NCI-H460 (cell line): ENCODE measurements around the gene RAP2A. TPM values are rescaled to one million over a fixed set of nuclear protein-coding genes. Genes with fewer than 3 reads are reported as not detected.
A peak's percentile ranks its signal among the peaks of the same experiment; 100 is the strongest.

Experiments used
- DNase-seq: peaks from one replicate; pipeline ENCODE4 v3.0.0-alpha.2; 2016; ENCODE audit warnings: low read depth; ENCODE audit errors: extremely low read depth
- polyA plus RNA-seq: library from polyadenylated mRNA; depleted of rRNA; stranded (reverse); fragments of >200 nt; gene quantifications from 2 replicates; pipeline ENCODE4 v1.2.3, GENCODE V29; 2014; cell fraction: nucleus; rRNA removed
- total RNA-seq: library from RNA; depleted of rRNA; stranded (reverse); fragments of >200 nt; shearing (Covaris generic); gene quantifications from 2 replicates; pipeline ENCODE4 v1.2.3, GENCODE V29; 2014; rRNA removed

Gene RAP2A
- 15.8 and 17.5 TPM in 2 replicates for total RNA-seq
- polyA plus RNA-seq: 8.6 and 10.2 TPM in 2 replicates

GRCh38 chr13:97433727-97434396, at the start of gene RAP2A:
RAP2A (plus strand) TSS chr13:97434169; CDS start chr13:97434471, 302 bp downstream.
- peak; percentile 81 for DNase-seq

GRCh38 chr13:97384371-97384770, 49.6 kb upstream of the RAP2A start:
- DNase-seq: no peak

GRCh38 chr13:97385146-97385545, 48.8 kb upstream of the RAP2A start:
- DNase-seq: no peak

- DNase-seq: no peak
These were observed 48.1 kb upstream of the RAP2A start for GRCh38 chr13:97385854-97386253.

GRCh38 chr13:97386801-97387484, 47.0 kb upstream of the RAP2A start:
- DNase-seq: no peak

GRCh38 chr13:97387485-97387839, 46.5 kb upstream of the RAP2A start:
- DNase-seq: no peak

GRCh38 chr13:97387890-97388289, 46.1 kb upstream of the RAP2A start:
- DNase-seq: no peak

- DNase-seq: no peak
These were observed 45.6 kb upstream of the RAP2A start for GRCh38 chr13:97388373-97388772.

GRCh38 chr13:97390941-97391600, 42.9 kb upstream of the RAP2A start:
- no peak for DNase-seq

- DNase-seq: no peak
These were observed 41.9 kb upstream of the RAP2A start for GRCh38 chr13:97392020-97392419.

GRCh38 chr13:97394542-97394941, 39.4 kb upstream of the RAP2A start:
- no peak for DNase-seq

GRCh38 chr13:97395447-97396136, 38.4 kb upstream of the RAP2A start:
- peak; percentile 26 for DNase-seq

- DNase-seq: no peak
These were observed 36.7 kb upstream of the RAP2A start for GRCh38 chr13:97397267-97397666.

GRCh38 chr13:97401421-97401820, 32.5 kb upstream of the RAP2A start:
- no peak for DNase-seq

GRCh38 chr13:97403893-97404750, 29.8 kb upstream of the RAP2A start:
- no peak for DNase-seq

- no peak for DNase-seq
These were observed 26.4 kb upstream of the RAP2A start for GRCh38 chr13:97407540-97407939.

GRCh38 chr13:97408938-97409337, 25.0 kb upstream of the RAP2A start:
- no peak for DNase-seq

- DNase-seq: no peak
These were observed 22.0 kb upstream of the RAP2A start for GRCh38 chr13:97411984-97412383.

- DNase-seq: no peak
These were observed 20.3 kb upstream of the RAP2A start for GRCh38 chr13:97413694-97414093.

- no peak for DNase-seq
These were observed 19.6 kb upstream of the RAP2A start for GRCh38 chr13:97414392-97414791.
